Bone marrow (tissue), 2 donors: ENCODE results near the gene ATP2B3.

ENCODE experiments used
- DNase-seq, 2 donors: peaks; one replicate each; lab custom pipeline; 2025; lab: John Stamatoyannopoulos, UW

Gene ATP2B3

DNA sequence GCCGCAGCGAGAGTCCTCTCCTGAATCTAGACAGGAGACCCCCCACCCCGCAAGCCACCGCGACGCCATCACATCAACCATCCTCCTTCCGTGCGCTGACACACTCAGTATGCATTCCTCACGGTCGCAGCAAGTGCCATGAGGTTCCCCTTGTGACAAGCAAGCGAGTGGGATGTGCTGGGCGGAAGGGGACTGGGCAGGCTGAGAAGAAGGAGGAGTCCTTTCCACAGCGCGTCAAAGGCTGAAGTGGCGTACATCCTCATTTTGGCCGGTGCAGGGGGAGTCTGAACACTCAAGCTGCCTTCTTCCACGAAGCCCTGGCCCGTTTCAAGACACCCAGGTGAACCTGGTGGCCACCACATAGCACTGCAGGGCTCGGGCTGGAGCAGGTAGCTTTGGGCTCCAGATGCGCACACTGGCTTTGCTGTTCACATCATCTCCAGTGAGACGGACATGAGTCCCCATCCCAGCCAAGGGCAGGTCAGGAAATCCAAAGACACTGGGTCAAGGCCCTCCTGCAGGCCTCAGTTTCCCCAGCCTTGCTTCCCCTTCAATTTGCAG is 51.1 kb downstream of the ATP2B3 start:
- no peak for DNase-seq

DNA sequence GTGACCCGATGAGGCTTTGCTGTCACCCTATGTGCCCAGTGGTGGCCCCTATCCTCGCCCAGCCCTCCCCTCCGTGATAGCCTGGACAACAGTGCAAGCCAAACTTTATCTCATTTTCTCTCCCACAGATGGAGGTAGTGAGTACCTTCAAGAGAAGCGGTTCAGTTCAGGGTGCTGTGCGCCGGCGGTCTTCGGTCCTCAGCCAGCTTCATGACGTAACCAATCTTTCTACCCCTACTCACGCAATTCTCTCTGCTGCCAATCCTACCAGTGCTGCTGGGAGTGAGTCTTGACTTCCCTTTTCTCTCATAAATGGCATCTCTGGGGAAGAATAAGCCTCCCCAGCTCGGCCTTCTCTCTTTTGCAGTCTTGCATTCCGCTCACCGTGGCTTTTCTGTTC is 52.0 kb downstream of the ATP2B3 start:
- DNase-seq = no peak

DNA sequence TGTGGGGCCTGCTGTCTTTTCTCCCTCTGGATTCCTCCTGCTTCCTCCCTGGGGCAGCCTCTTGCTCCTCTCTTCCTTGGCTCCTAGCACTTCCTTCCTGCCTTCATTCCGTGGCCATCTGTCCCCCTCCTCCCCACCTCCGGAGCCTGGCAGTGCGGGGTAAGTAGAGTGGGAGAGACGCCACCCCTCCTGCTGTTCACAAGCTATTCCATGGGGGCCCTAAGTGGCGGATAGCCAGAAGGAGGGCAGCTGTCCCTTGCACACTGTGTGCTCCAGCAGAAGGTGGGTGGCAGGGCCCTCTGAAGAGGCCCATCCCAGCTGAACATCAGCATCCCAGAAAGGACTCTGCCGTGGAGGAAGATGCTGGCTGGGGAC is 54.1 kb downstream of the ATP2B3 start:
- no peak for DNase-seq

DNA sequence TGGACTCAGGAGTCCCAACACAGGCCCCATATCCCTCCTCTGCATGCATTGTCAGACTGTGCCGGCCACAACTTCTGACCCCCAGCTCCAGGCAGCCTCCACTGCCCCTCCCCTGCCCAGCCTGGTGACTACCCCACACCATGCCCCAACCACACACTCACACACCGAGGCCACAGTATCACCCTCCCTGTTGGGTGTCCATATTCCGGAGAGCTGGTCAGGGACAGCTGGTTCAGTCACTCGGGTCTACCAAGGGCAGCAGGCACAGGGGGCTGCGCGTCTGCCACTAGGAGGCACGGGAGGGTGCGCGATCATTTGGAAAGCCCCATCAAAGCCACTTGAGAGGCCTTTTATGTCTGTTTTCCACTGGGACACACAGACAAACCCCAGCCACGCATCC is 55.2 kb downstream of the ATP2B3 start:
- no peak for DNase-seq

DNA sequence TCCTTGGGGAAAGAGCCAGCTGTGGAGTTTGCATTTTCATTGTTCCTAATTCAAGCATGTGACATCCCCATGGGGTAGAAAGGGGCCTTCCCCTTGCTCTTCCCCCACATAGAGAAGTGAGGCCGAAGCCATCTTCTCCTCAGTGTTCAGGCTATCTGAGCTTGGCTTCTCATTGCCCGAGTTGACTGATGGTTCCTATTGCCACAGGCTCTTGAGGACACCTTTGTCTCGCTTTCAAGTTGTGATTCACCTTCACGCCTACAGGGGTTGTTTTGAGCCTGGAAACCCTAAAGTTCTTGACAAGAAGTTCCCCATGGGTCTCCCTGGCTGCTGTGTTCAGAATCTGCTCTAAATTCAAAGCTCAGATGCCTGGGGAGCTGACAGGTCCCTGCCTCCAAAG is 56.5 kb downstream of the ATP2B3 start:
- no peak for DNase-seq

DNA sequence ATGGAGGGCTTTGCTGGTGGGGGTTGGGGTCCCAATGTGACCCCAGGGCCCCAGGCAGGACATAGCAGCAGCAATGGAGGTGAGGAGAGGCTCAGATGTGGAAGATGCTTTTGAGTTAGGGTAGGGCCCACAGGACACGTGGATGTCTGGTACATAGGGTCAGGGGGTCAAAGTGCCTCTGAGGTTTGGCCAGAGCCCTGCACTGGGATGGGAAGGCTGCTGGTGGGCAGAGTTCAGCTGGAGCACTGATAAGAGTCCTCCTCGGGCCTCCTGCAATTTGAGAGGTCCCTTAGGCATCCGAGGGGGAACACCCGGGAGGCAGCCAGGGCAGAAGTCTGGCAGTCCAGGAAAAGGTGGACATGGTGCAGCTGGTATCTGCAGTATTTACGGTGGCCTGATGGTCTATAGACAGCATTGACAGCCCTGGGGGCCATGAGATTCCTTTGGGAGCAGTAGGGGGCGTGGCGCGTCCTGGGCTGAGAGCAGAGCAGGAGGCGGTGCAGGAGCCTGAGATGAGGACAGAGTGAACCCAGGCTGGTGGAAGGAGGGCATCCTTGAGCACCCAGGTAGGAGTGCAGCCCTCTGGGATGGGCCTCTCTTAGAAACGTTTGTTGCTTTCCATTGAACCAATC is 58.9 kb downstream of the ATP2B3 start:
- DNase-seq = no peak

DNA sequence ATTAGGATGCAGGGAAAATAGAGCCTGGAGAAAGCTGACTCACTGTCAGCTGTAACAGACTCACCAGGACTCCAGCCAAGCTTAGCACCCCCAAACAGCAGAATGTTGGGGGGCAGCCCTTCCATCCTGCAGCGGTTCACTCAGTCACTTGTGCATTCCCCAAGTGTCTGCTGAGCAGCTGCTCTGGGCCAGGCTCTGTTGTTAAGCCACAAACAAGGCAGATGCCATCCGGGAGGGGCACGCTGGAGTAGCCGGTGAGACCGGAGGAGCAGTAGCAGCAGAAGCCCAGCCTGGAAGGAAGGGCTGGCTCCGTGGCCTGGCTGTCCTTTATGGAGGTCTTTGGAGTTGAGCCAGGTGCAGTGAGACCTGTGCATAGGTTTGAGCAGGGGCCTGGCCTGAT is 59.5 kb downstream of the ATP2B3 start:
- no peak for DNase-seq

DNA sequence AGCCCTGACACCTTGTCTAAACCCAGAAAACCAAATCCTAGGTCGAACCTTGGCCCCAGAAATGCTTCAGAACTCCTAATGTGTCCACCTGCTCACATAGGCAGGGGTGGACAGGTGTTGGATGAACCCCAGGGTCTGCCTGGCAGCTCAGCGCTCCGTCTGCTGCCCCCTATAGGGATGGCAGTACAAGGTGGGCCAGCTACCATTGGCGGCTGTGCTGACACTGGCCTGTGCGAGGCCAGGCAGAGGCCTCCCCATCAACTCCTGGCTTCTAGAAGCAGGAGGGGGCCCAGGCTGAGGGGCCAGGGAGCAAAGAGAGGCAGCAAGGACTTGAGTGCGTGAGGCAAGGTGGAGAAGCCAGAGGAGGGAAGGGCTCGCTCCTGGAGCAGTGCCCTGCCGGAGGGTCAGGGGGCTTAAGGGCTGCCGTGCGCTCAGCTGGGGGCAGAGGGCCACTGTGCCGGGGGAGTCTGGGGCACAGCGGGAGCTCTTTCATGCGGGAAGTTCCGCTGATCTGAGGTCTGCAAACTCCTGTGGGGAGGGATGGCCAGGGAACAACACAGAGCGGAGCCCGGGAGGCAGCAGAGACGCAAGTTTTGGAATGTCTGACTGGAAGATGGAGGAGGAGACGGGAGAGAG is 60.9 kb downstream of the ATP2B3 start:
- no peak for DNase-seq

DNA sequence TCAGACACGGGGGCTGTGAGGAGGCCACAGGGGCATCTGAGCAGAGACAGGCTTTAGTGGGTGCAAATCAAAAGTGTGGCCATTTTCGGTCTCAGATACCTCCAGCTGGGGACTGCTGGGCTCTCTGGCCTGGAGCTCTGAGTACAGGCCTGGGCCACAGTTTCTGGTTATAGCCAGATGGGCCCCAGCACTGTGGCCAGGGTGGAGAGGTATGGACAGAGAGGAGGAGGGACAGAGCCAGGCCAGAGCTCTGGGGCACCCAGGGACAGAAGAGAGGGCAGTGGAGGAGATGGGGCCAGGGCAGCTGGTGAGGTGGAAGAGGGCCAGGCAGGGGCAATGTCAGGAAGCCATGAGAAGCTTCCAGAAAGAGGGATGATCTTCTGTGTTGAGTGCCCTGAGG is 61.4 kb downstream of the ATP2B3 start:
- DNase-seq = no peak

DNA sequence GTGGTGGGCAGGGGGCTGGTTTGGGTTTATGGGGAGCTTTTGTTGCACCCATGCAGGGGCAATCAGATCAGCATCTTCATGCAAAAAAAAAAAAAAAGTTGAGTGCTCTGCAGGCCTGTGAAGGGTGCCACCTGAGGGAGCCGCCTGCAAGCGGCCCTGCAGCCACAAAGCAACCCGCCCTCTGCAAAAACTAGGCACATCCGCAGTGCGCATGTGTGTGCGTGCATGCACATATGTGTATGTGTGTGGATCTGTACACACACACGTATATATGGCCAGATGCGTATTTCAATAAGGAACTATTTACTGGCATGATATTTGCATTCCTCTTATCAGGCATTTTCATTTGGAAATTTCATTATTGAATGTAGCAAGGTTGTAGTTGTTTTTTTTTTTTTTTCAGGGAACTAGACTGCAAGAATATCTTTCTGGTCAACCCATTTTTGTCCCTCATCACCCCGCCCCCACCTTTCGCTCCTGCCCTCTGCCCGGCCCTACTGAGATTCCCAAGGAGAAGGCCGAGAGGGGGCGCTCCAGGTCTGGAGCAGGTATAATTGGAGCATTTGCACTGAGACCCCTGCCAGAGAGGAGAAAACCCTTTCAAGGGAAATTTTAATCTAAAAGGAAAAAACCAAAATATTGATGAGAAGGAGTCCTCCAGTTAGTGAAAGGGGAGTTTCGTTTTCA is 63.4 kb downstream of the ATP2B3 start:
- DNase-seq = no peak

DNA sequence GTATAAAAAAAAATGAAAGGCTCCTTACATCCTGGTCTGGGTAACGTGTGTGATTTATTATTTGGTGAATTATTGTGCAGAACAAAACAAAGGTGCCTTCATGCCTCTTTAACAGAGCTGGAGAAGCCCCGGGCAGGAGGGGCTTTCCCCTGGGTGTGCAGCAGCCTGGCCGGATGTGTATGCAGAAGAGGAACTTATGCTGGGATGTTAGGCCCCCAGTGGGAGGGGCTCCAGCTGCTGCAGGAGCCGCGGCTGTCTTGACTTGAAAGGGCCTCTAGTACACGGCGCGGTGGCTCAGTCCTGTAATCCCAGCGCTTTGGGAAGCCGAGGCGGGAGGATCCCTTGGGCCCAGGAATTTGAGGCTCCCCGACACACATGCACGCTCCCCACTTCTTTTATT is 65.5 kb downstream of the ATP2B3 start:
- DNase-seq = peak; percentile 4 to 64

DNA sequence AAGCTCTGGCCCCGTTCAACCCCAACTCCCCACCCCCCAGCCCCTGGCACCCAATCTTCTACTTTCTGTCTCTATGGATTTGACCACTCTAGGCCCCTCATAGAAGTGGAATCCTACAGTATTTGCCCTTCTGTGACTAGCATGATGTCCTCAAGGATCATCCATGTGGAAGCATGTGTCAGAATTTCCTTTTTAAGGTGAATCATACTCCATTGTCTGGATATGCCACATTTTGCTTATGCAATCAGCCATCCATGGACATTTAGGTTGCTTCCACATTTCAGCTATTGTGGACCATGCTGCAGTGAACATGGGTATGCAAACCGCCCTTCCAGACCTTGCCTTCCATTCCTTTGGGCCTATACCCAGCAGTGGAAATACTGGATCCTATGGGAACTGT is 66.0 kb downstream of the ATP2B3 start:
- DNase-seq = no peak

DNA sequence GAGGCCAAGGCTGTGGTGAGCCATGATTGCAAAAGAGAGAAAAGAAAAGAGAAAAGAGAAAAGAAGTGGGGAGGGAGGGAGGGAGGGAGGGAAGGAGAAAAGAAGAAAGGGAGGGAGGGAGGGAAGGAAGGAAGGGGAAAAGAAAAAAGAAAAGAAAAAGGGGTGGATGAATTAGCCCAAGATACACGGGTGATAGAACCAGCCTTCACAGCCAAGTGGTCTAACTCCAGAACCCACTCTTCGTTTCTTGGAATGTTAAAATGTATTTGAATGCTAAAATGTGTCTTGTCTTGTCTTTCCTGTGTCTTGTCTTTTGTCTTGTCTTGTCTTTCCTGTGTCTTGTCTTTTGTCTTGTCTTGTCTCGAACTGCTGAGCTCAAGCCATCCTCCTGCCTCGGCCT is 68.4 kb downstream of the ATP2B3 start:
- no peak for DNase-seq

DNA sequence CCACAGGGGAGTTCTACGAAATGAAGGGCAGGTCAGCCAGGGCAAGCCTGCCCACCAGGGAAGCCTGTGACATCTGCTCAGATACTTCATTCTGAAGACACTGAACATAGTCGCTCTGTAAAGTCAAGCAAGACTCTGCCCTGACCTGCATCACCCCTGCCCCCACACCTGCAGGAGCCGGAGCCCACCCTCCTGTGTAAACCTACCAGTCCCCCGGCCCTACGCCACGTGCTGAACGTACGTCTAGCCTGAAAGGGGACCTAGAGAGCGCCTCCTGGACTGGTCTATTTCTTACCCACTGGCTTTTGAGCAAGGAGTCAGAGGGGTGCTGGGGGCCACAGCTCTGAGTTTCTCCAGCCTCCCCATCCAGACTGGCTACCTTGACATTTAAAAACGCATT is 69.9 kb downstream of the ATP2B3 start:
- no peak for DNase-seq

DNA sequence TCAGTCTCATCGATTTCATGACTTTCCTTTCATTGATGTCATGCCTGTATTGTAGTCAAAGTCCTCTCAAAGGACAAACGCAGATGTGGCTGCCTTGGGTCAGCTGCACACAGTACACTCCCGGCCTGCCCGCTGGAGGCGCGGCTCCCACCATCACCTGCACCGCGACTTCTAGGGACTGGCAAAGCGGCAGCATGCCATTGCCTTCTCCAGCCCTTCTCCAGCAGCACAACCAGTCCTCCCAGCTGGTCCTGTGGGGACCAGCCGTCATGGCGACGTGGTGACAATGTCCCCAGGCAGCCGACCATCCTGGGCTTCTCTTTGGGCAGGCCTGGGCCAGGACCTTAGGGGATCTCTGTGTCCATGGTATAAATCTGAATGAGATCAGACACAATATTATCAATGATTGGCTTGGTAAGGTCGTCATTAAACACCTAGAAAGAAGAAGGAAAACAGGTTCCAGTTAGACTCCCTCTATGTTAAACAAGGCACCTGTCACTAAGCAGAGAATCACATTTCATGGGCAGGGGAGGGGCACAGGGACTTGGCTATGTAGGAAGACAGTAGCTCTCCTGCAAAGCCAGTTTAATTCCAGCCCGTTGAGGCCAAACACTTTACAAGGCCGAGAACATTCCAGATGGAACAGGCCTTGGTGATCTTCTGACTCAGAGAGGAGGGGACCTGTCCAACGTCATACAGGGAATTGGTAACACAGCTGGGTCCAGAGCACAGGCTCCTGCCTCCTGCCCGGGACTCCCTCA is 70.8 kb downstream of the ATP2B3 start:
- DNase-seq = no peak

DNA sequence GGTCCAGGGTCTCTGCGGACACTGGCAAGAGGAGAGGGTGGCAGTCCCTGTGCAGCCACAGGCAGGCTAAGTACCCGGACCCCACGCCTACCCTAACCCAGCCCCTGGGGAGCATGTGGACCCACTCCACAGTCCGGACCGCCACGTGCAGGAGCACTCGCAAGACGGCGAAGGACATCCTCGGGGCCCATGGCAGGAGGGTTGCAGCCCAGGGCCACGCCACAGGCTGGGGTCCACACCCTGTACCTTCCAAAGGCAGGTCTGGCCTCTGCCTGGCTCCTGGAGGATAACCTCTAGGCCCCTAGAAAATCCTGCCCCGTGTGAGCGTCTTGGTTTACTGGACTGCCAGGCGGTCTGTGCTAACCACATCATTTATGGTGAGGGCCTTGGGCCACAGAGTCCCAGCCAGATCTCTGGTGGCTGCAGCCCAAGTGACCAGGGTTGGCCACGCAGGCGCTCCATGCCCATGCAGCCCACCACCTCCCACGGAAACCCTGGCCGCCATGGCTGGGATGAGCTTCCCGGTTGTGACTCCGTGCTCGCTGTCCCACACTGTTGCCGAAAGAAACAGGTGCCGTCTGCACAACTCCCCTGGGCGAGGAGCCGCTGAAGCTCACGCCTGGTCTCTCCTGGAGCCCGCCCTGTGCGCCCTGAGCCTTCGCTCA is 71.5 kb downstream of the ATP2B3 start:
- no peak for DNase-seq

DNA sequence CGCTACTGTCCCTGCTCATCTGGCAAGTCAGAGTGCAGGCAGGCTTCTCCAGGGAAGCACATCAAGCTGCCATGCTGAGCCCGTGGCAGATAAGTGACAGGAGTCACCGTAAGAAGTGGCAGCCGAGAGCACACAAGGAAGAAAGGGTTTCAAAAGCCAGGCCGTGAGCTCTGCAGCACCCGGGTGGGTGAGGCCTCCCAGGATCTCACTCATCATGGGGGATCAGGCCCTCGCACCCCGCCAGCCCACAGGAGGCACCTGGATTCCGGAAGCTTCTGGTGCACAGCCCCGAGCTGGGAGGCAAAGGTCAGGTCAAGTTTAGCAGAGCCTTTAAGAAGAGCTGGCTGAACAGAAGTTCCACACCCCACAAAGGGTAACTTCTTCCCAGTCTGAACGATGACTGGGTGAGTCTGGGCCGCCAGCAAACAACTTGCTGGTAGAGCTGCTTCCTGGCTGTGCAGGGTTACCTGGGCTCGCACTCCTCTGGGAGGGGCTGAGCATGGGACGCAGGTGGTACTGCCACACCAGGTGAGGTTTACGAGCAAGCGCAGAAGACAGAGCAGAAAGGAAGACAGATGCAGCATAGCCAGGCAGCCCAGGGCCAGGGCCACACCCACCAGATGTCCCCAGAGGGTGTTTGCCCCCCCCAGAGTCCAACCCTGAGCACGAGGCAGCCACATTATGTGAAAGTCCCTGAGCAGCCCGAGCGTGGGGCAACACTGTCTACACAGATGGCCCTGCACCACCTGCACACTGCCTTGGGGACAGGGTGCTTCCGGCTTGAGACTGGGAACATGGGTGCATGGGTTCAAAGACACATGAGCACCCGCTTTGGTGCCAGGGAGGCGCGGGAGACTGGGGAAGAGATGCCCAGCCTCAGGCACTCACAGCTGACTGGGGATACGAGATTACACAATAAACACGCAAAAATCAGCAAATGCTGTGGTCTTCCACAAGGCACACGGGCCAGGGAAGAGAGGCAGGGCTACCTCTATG is 73.8 kb downstream of the ATP2B3 start:
- no peak for DNase-seq

DNA sequence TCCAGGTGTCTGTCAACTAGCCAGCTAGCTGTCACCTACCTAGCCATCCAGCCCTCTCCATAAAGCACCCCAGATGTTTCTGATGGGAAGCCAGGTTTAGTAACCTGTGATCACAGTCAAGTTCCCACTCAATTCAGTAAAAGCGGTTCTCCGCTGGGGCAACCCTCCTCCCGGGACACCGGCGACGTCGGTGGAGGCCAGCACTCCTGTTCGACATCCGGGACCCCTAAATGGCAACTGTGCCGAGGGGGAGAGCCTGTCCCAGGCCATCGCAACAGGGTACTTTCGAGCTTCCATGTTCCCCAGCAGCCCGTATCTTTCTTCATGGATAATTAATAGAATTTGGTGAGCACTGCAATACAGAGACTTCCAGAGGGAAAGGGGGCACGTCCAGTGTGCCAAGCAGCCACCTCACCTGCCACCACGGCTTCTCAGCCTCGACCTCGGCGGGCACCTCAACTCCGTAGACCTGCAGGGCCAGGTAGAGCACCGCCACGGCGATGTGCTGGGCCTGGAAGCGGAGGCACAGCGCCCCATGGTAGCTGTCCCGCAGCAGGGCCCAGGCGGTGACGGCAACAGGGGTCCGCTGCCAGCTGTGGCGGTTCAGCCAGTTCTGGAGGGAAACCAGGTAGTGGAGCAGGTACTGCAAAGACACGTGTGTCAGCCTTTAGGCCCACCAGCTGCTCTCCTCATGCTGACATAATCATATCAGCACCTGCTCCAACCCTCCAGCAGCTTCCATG is 74.8 kb downstream of the ATP2B3 start:
- no peak for DNase-seq

DNA sequence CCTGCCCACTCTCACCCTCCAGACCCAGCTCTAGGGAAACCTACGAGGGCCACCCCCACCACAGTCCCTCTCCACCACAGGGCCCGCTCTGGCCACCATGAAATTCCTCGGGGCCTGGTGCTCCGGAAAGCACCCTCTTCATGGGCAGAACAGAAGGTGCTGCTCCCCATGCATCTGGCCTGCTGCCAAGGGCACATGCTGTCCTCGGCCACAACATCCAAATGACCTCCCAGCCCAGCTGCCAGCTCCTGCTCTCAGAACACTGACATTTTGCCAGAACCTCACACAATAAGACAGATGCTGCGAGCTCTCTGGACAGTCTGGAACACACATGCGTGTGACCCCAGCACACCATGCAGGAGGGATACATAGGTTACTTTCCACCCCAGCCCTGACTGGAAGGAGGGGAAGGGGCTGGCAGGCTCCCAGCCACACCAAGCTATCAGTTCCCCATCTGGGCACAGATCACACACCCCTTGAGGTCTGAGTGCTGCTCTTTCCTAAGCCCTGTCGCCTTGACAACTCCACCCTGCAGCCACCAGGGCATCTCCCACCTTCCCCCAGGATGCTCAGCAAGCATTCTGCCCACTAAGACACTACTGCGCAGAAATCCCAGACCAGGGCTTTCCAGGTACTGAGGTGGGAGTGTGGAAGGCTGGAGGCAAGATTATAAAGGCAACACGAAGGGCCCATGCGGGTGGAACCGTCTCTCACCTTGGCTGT is 75.7 kb downstream of the ATP2B3 start:
- no peak for DNase-seq
